K562 (cell line): ENCODE data around the gene MRPL33. TPM values are rescaled to one million over a fixed set of nuclear protein-coding genes. Genes with fewer than 3 reads are reported as not detected.

Experiments
- CBFA2T3 ChIP-seq: fragments of 450-650 bp; IDR thresholded peaks from 2 replicates; pipeline ENCODE4 v1.6.1; 2017
- ETV6 ChIP-seq, 3 experiments: fragments of 150-350 bp in 1 of 3; sonication (generic) in 1 of 3; formaldehyde crosslinking in 1 of 3; IDR thresholded peaks; 2 replicates each; pipeline versions ENCODE4 v1.6.1 to v1.8.0; 2014 to 2022; ENCODE audit warnings: borderline replicate concordance in 2 of 3, low read depth in 2 of 3, antibody characterized with exemption in 1 of 3, low read length in 1 of 3, mild to moderate bottlenecking in 1 of 3, missing genetic modification reagents in 1 of 3
- GTF3C2 ChIP-seq: IDR thresholded peaks from 3 replicates; pipeline ENCODE4 v1.6.1; 2011; ENCODE audit warnings: borderline replicate concordance, mild to moderate bottlenecking, moderate library complexity; ENCODE audit not compliant: insufficient read length; ENCODE audit errors: extremely low read depth
- MYC ChIP-seq, 2 experiments: fragments of 250-450 bp in 1 of 2; sonication (Bioruptor Pico) in 1 of 2; IDR thresholded peaks; 2 replicates each; pipeline versions ENCODE4 v1.5.1 to v1.6.1; 2012 to 2021; ENCODE audit warnings: low read depth in 2 of 2, borderline replicate concordance in 1 of 2, improper control_type of control experiment in 1 of 2, low read length in 1 of 2, mild to moderate bottlenecking in 1 of 2, moderate library complexity in 1 of 2
- PHF21A ChIP-seq: fragments of 450-650 bp; IDR thresholded peaks from 2 replicates; pipeline ENCODE4 v1.6.1; 2017; ENCODE audit warnings: low read depth, borderline replicate concordance
- PHTF2 ChIP-seq: fragments of 250-450 bp; sonication (Bioruptor Pico); IDR thresholded peaks from 2 replicates; pipeline ENCODE4 v1.5.0; 2021; ENCODE audit warnings: mild to moderate bottlenecking
- POU5F1 ChIP-seq: fragments of 150-350 bp; IDR thresholded peaks from 2 replicates; pipeline ENCODE4 v1.6.1; 2014; ENCODE audit warnings: borderline replicate concordance, low read length, low read depth, mild to moderate bottlenecking; ENCODE audit not compliant: partially characterized antibody
- RERE ChIP-seq: sonication (generic); formaldehyde crosslinking; IDR thresholded peaks from 2 replicates; pipeline ENCODE4 v1.8.0; 2023; ENCODE audit warnings: missing genetic modification reagents, mild to moderate bottlenecking, borderline replicate concordance
- SMAD4 ChIP-seq: fragments of 250-450 bp; sonication (Bioruptor Pico); conservative IDR thresholded peaks from 2 replicates; pipeline ENCODE4 v1.8.0; 2021; ENCODE audit warnings: inconsistent platforms, mild to moderate bottlenecking, moderate library complexity
- SNIP1 ChIP-seq: fragments of 450-650 bp; IDR thresholded peaks from 2 replicates; pipeline ENCODE4 v1.7.1; 2017; ENCODE audit warnings: low read depth, mild to moderate bottlenecking
- SRSF3 ChIP-seq: fragments of 200-400 bp; formaldehyde crosslinking; IDR thresholded peaks from 2 replicates; pipeline ENCODE4 v1.6.1; 2016; ENCODE audit warnings: mild to moderate bottlenecking, low read length, moderate library complexity; ENCODE audit not compliant: insufficient read depth
- ZNF140 ChIP-seq: fragments of 250-450 bp; sonication (Bioruptor Pico); IDR thresholded peaks from 2 replicates; pipeline ENCODE4 v1.8.0; 2021; ENCODE audit warnings: moderate library complexity, mild to moderate bottlenecking, inconsistent platforms
- polyA plus RNA-seq, 8 experiments: library from polyadenylated mRNA; depleted of rRNA in 4 of 8; stranded (reverse) in 5 of 8; unstranded in 3 of 8; fragments of >200 nt; fragmentation: Nextera tagmentation in 2 of 8; fragmentation: Illumina TruSeq in 1 of 8; extraction: Ambion mirVana in 2 of 8; extraction: Trizol in 1 of 8; gene quantifications; 2 replicates each; pipeline versions ENCODE4 v1.2.1 to v1.2.3, GENCODE V29; 2011 to 2014; ENCODE audit warnings: inconsistent platforms in 1 of 8, missing spikeins in 1 of 8
- total RNA-seq, 7 experiments: library from RNA; depleted of rRNA in 6 of 7; stranded (reverse); fragments of >200 nt in 6 of 7; fragmentation: Illumina TruSeq in 2 of 7; extraction: Trizol in 2 of 7; gene quantifications; 2 replicates each; pipeline versions ENCODE4 v1.2.1 to v1.2.3, GENCODE V29; 2011 to 2021; ENCODE audit warnings: low replicate concordance in 1 of 7

The MRPL33 gene
- total and polyA plus RNA-seq, 9 of the 15 experiments (the other 6 are each of a cell fraction or from before 2014, with no cell fraction given): 68.3 to 338 (median 226) TPM

DNA sequence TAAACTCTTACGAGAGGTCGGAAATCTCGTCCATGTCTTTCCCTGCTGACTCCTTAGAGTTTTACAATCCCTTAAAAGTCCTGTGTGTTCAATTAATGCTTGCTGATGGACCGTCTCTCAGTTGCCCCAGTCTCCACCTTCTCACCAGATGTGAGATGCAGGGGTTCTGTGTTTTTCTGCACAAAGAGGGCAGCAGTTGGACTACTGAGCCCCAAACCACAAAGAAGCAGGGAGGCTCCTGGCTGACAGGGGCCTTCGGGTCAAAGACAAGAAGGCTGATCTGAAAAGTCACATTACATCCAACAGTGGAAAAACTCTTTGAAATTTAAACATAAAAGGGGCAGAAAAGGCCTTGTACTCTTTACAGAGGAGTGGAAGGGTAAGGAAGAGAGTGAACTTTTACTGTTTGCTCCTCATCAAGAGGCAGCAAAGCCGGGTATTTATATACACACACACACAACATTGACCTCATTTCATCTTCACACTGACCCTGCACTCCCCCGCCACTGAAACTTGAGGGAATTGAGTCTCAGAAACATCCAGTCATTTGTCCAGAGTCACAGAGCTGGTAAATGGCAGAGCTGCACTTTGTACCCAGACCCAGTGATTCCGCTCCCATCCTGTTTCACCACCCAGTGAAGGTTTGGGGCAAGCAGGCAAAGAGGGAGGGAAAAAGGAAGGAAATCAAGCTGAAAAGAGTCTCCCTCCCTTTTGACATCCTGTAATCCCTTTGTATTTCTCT lies 23.7 kb downstream of the MRPL33 start (continued):
- TF ChIP-seq SMAD4 (no peak), GTF3C2 (no peak), POU5F1 (no peak), ETV6 (IDR thresholded peaks at IDR 0.05; ENCODE audit: borderline replicate concordance in 1 of 2, low read depth in 2 of 2, low read length in 1 of 2) (no peak), ETV6 (CRISPR knock-in tag; IDR thresholded peaks at IDR 0.05; ENCODE audit: borderline replicate concordance) (no peak), ZNF140 (CRISPR knock-in tag) (no peak), SNIP1 (no peak), MYC (IDR thresholded peaks at IDR 0.05; ENCODE audit: low read depth, low read length) (no peak), MYC (CRISPR knock-in tag; IDR thresholded peaks at IDR 0.05; ENCODE audit: borderline replicate concordance, low read depth) (no peak), CBFA2T3 (no peak), PHF21A (no peak), RERE (CRISPR knock-in tag) (no peak), PHTF2 (CRISPR knock-in tag) (no peak), SRSF3 (no peak)
